CD14-positive monocyte (primary cell): ENCODE measurements around the gene KRT72. TPM values are rescaled to one million over a fixed set of nuclear protein-coding genes. Genes with fewer than 3 reads are reported as not detected.

ENCODE experiments used
- DNase-seq, 3 donors: peaks; one replicate each; pipeline ENCODE4 v3.0.0-alpha.2; 2011 to 2022
- H2AFZ ChIP-seq: 2 replicates; pipeline ENCODE4 v1.6.0; 2012; ENCODE audit warnings: mild to moderate bottlenecking, low read depth, low read length, inconsistent platforms; ENCODE audit not compliant: insufficient read depth, poor library complexity, severe bottlenecking
- H3K27ac ChIP-seq, 2 donors: 1 replicate in 1 of 2; 2 replicates in 1 of 2; pipeline ENCODE4 v1.5.1; 2012 to 2013; ENCODE audit warnings: low read length in 2 of 2, control low read depth in 1 of 2, inconsistent platforms in 1 of 2, low read depth in 1 of 2, mild to moderate bottlenecking in 1 of 2
- H3K27me3 ChIP-seq, 2 donors: one replicate each; pipeline versions ENCODE4 v1.6.0 to v1.6.1; 2011 to 2013; ENCODE audit warnings: low read length in 2 of 2; ENCODE audit not compliant: control insufficient read depth in 2 of 2, insufficient read depth in 2 of 2
- H3K36me3 ChIP-seq, 2 donors: replicated peaks in 1 of 2; 1 replicate in 1 of 2; 2 replicates in 1 of 2; pipeline versions ENCODE4 v1.5.1 to v1.6.1; 2012 to 2013; ENCODE audit warnings: low read length in 2 of 2, control low read depth in 1 of 2, inconsistent platforms in 1 of 2, mild to moderate bottlenecking in 1 of 2; ENCODE audit not compliant: insufficient read depth in 2 of 2, control insufficient read depth in 1 of 2
- H3K4me1 ChIP-seq, 2 donors: 1 replicate in 1 of 2; 2 replicates in 1 of 2; pipeline versions ENCODE4 v1.5.1 to v1.6.1; 2012 to 2013; ENCODE audit warnings: low read length in 2 of 2, control low read depth in 1 of 2, inconsistent platforms in 1 of 2, mild to moderate bottlenecking in 1 of 2, moderate library complexity in 1 of 2; ENCODE audit not compliant: insufficient read depth in 2 of 2, control insufficient read depth in 1 of 2
- H3K4me2 ChIP-seq: replicated peaks from 2 replicates; pipeline ENCODE3; 2012; ENCODE audit warnings: low read length, moderate library complexity, mild to moderate bottlenecking; ENCODE audit not compliant: poor library complexity, severe bottlenecking; ENCODE audit errors: extremely low read depth
- H3K4me3 ChIP-seq, 3 experiments: fragments of 200-600 bp in 1 of 3; sonication (generic) in 1 of 3; replicated peaks in 1 of 3; 1 replicate in 2 of 3; 2 replicates in 1 of 3; pipeline ENCODE4 v1.5.1; 2011 to 2013; ENCODE audit warnings: low read length in 3 of 3, mild to moderate bottlenecking in 3 of 3, control low read depth in 2 of 3, low read depth in 2 of 3, inconsistent platforms in 1 of 3, moderate library complexity in 1 of 3
- H3K79me2 ChIP-seq: 2 replicates; pipeline ENCODE4 v1.6.0; 2012; ENCODE audit warnings: mild to moderate bottlenecking, control low read depth, inconsistent platforms, low read length, moderate library complexity; ENCODE audit not compliant: insufficient read depth
- H3K9ac ChIP-seq: 2 replicates; pipeline ENCODE4 v1.6.0; 2017; ENCODE audit warnings: low read length, mild to moderate bottlenecking; ENCODE audit not compliant: insufficient read depth, poor library complexity, severe bottlenecking
- H3K9me3 ChIP-seq, 2 donors: replicated peaks in 1 of 2; 1 replicate in 1 of 2; 2 replicates in 1 of 2; pipeline versions ENCODE4 v1.5.1 to v1.6.1; 2012 to 2013; ENCODE audit warnings: low read length in 2 of 2, control low read depth in 1 of 2; ENCODE audit not compliant: control insufficient read depth in 1 of 2, insufficient read depth in 1 of 2
- H4K20me1 ChIP-seq: 2 replicates; pipeline ENCODE4 v1.6.0; 2012; ENCODE audit warnings: mild to moderate bottlenecking, low read length, control low read depth, moderate library complexity; ENCODE audit not compliant: insufficient read depth
- H3K27ac Mint-ChIP-seq, 7 donors: one replicate each; pipeline ENCODE4 v1.8.0; 2020; ENCODE audit warnings: mild to moderate bottlenecking in 7 of 7, mixed read lengths in 7 of 7, moderate library complexity in 6 of 7, inconsistent platforms in 2 of 7
- H3K27me3 Mint-ChIP-seq, 3 donors: one replicate each; pipeline ENCODE4 v1.8.0; 2021 to 2022; ENCODE audit warnings: low read depth in 3 of 3, mild to moderate bottlenecking in 3 of 3, mixed read lengths in 3 of 3, moderate library complexity in 3 of 3, inconsistent platforms in 1 of 3
- H3K36me3 Mint-ChIP-seq, 2 donors: one replicate each; pipeline ENCODE4 v1.8.0; 2020; ENCODE audit warnings: mixed read lengths in 2 of 2, inconsistent platforms in 1 of 2, mild to moderate bottlenecking in 1 of 2
- H3K4me1 Mint-ChIP-seq: one replicate; pipeline ENCODE4 v1.8.0; 2020; ENCODE audit warnings: mild to moderate bottlenecking, mixed read lengths
- H3K4me3 Mint-ChIP-seq, 2 donors: one replicate each; pipeline ENCODE4 v1.8.0; 2020; ENCODE audit warnings: mild to moderate bottlenecking in 2 of 2, mixed read lengths in 2 of 2, moderate library complexity in 1 of 2
- H3K9me3 Mint-ChIP-seq, 7 donors: one replicate each; pipeline ENCODE4 v1.8.0; 2020 to 2022; ENCODE audit warnings: mixed read lengths in 7 of 7, mild to moderate bottlenecking in 6 of 7, moderate library complexity in 6 of 7, inconsistent platforms in 2 of 7
- WGBS: methylation state at CpG from one replicate; pipeline ENCODE4 v1.1.5; 2013; ENCODE audit warnings: missing lambda C conversion rate; ENCODE audit not compliant: insufficient coverage; 5-methylcytosine and 5-hydroxymethylcytosine counted together
- intact Hi-C, 2 donors: fragments of 100-400 bp; cut with micrococcal nuclease; formaldehyde crosslinking; loops; one replicate each; pipeline versions ENCODE4 v1.15.0 to v1.15.1; 2023
- polyA plus RNA-seq, 3 donors: library from polyadenylated mRNA; depleted of rRNA in 1 of 3; unstranded in 2 of 3; stranded (reverse) in 1 of 3; fragments of 300-500 nt in 2 of 3; fragments of >200 nt in 1 of 3; fragmentation: Illumina TruSeq in 2 of 3; gene quantifications; 1 replicate in 2 of 3; 2 replicates in 1 of 3; pipeline ENCODE4 v1.2.3, GENCODE V29; 2012 to 2021
- TF ChIP-seq, protein P1 (sequence below): fragments of 200-600 bp; IDR thresholded peaks from one replicate; pipeline ENCODE4 v1.8.0; 2022; ENCODE audit warnings: antibody characterized with exemption, mild to moderate bottlenecking

Gene KRT72
- polyA plus RNA-seq, 3 donors: not detected

DNA sequence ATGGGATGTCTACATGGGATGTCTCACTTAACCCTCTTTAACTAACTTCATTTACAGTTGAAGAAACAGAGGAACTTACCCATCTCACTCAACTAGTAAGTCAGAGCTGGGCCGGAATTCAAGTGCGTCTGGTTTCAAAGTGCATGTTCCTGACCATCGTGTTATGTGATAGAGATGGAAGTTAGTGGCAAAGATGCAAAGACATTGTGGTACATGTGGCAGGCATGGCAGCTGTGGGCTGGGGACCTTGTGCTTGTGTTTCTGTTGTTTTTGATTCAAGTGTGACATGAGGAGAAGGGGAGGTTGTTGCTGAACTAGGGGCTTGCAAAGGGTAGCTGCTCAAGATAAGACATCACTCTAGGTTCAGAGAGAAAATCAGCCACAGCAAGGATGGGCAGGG, 25.3 kb downstream of the KRT72 start:
- Histone ChIP-seq H3K4me3 (no peak overlapping the region), H4K20me1 (no peaks in the 10 kb centered on the region), H3K4me2 (no peak overlapping the region), H3K27me3 (no peaks in the 10 kb centered on the region), H3K9me3 (no peaks in the 10 kb centered on the region), H2AFZ (no peak overlapping the region), H3K79me2 (no peaks in the 10 kb centered on the region), H3K27ac (no peak overlapping the region), H3K9ac (no peak overlapping the region), H3K36me3 (no peaks in the 10 kb centered on the region), H3K4me1 (no peaks in the 10 kb centered on the region)
- WGBS: 94% methylated on average over 2 of the region's 3 CpGs
- TF ChIP-seq, protein P1, sequence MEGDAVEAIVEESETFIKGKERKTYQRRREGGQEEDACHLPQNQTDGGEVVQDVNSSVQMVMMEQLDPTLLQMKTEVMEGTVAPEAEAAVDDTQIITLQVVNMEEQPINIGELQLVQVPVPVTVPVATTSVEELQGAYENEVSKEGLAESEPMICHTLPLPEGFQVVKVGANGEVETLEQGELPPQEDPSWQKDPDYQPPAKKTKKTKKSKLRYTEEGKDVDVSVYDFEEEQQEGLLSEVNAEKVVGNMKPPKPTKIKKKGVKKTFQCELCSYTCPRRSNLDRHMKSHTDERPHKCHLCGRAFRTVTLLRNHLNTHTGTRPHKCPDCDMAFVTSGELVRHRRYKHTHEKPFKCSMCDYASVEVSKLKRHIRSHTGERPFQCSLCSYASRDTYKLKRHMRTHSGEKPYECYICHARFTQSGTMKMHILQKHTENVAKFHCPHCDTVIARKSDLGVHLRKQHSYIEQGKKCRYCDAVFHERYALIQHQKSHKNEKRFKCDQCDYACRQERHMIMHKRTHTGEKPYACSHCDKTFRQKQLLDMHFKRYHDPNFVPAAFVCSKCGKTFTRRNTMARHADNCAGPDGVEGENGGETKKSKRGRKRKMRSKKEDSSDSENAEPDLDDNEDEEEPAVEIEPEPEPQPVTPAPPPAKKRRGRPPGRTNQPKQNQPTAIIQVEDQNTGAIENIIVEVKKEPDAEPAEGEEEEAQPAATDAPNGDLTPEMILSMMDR: no peak
- no peaks in the 10 kb centered on the region for H3K9me3 Mint-ChIP-seq
- no peak overlapping the region for H3K4me3 Mint-ChIP-seq
- intact Hi-C loops: no loop called here
- no peak overlapping the region for H3K27ac Mint-ChIP-seq
- H3K4me1 Mint-ChIP-seq: no peaks in the 10 kb centered on the region
- H3K36me3 Mint-ChIP-seq: no peaks in the 10 kb centered on the region
- H3K27me3 Mint-ChIP-seq: peaks cover 3 to 5% (median 4%) of the 10 kb centered on the region in 3 donors
- DNase-seq: no peak

DNA sequence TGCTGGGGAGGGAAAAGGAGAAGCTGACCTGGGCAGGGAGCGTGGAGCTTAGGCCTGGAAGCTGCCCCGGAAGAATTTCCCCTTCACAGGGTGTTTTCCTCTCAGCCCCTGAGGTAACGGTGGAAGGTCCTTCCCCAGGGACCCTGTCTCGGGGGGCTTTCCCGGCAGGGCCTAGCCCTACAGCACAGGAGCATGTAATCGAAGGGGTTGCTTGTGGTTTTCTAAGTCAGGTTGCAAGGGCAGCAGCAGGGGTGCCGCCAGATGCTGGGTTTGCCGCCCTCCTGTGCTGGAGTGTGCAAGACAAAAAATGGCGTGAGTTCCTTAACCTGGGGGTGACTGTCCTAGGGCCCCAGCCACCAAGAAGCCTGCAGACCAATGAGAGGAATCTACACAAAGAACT, 26.0 kb downstream of the KRT72 start:
- no peaks in the 10 kb centered on the region for H4K20me1 ChIP-seq
- peaks cover 3 to 5% (median 4%) of the 10 kb centered on the region in 3 donors for H3K27me3 Mint-ChIP-seq
- no peak for DNase-seq
- no peaks in the 10 kb centered on the region for H3K4me1 ChIP-seq
- no peak overlapping the region for H3K4me3 Mint-ChIP-seq
- no peaks in the 10 kb centered on the region for H3K9me3 ChIP-seq
- no peaks in the 10 kb centered on the region for H3K36me3 ChIP-seq
- WGBS: 98% methylated on average over 6 of the region's 9 CpGs
- no peaks in the 10 kb centered on the region for H3K79me2 ChIP-seq
- TF ChIP-seq, protein P1: no peak
- no peaks in the 10 kb centered on the region for H3K27me3 ChIP-seq
- no peaks in the 10 kb centered on the region for H3K4me1 Mint-ChIP-seq
- no peak overlapping the region for H3K27ac Mint-ChIP-seq
- H2AFZ ChIP-seq: no peak overlapping the region
- no peak overlapping the region for H3K27ac ChIP-seq
- no peak overlapping the region for H3K4me2 ChIP-seq
- H3K4me3 ChIP-seq: no peak overlapping the region
- no peak overlapping the region for H3K9ac ChIP-seq
- no peaks in the 10 kb centered on the region for H3K36me3 Mint-ChIP-seq
- H3K9me3 Mint-ChIP-seq: no peaks in the 10 kb centered on the region
- intact Hi-C loops: no loop called here
